GM23338 (cell line): ENCODE data around the gene SCFD2. TPM values are rescaled to one million over a fixed set of nuclear protein-coding genes. Genes with fewer than 3 reads are reported as not detected.

Experiments used
- ATAC-seq: fragments of 200-7000 bp; cut with Tn5 transposase; 3 replicates; pipeline ENCODE4 v1.9.1; 2020
- DNase-seq: peaks from one replicate; pipeline ENCODE4 v3.0.0-alpha.2; 2015; ENCODE audit warnings: low spot score
- H2AFZ ChIP-seq: fragments of 200-600 bp; sonication (generic); 2 replicates; pipeline ENCODE4 v1.8.0; 2016; ENCODE audit warnings: antibody characterized with exemption, mild to moderate bottlenecking, moderate library complexity
- H3F3A ChIP-seq: fragments of 200-600 bp; sonication (generic); replicated peaks from 2 replicates; pipeline ENCODE4 v1.8.0; 2017; ENCODE audit warnings: antibody characterized with exemption, mixed run types, low read depth
- H3K27ac ChIP-seq: fragments of 200-600 bp; sonication (generic); 2 replicates; pipeline ENCODE4 v1.6.1; 2016; ENCODE audit warnings: low read depth
- H3K27me3 ChIP-seq: fragments of 200-600 bp; sonication (generic); 2 replicates; pipeline ENCODE4 v1.8.0; 2016; ENCODE audit warnings: mild to moderate bottlenecking, mixed run types, moderate library complexity; ENCODE audit not compliant: insufficient read depth
- H3K36me3 ChIP-seq: fragments of 200-600 bp; sonication (generic); 2 replicates; pipeline ENCODE4 v1.8.0; 2016; ENCODE audit warnings: mild to moderate bottlenecking; ENCODE audit not compliant: insufficient read depth
- H3K4me1 ChIP-seq: fragments of 200-600 bp; sonication (generic); 2 replicates; pipeline ENCODE4 v1.8.0; 2016; ENCODE audit warnings: mild to moderate bottlenecking, moderate library complexity; ENCODE audit not compliant: insufficient read depth
- H3K4me2 ChIP-seq: fragments of 200-600 bp; sonication (generic); 2 replicates; pipeline ENCODE4 v1.7.1; 2017; ENCODE audit warnings: mixed run types
- H3K4me3 ChIP-seq: fragments of 200-600 bp; sonication (generic); 2 replicates; pipeline ENCODE4 v1.6.1; 2016; ENCODE audit warnings: mixed run types
- H3K79me2 ChIP-seq: fragments of 200-600 bp; sonication (generic); replicated peaks from 2 replicates; pipeline ENCODE4 v1.8.0; 2017; ENCODE audit warnings: mild to moderate bottlenecking; ENCODE audit not compliant: insufficient read depth
- H3K9me2 ChIP-seq: fragments of 200-600 bp; sonication (generic); 2 replicates; pipeline ENCODE4 v1.8.0; 2017; ENCODE audit not compliant: insufficient read depth
- H4K20me1 ChIP-seq: fragments of 200-600 bp; sonication (generic); replicated peaks from 2 replicates; pipeline ENCODE4 v1.8.0; 2017; ENCODE audit warnings: mild to moderate bottlenecking; ENCODE audit not compliant: insufficient read depth
- H3K27ac Mint-ChIP-seq: 2 replicates; pipeline ENCODE4 v1.8.0; 2020; ENCODE audit warnings: inconsistent platforms, mild to moderate bottlenecking, moderate library complexity, mixed read lengths
- H3K27me3 Mint-ChIP-seq: 3 replicates; pipeline ENCODE4 v1.8.0; 2022; ENCODE audit warnings: low read depth, mild to moderate bottlenecking, moderate library complexity, mixed read lengths, inconsistent platforms; ENCODE audit not compliant: insufficient read depth, poor library complexity
- H3K36me3 Mint-ChIP-seq: 3 replicates; pipeline ENCODE4 v1.8.0; 2021; ENCODE audit warnings: low read depth, mild to moderate bottlenecking, inconsistent platforms, moderate library complexity, mixed read lengths
- H3K4me1 Mint-ChIP-seq: 3 replicates; pipeline ENCODE4 v1.8.0; 2020; ENCODE audit warnings: mild to moderate bottlenecking, inconsistent platforms, mixed read lengths
- H3K4me3 Mint-ChIP-seq: 3 replicates; pipeline ENCODE4 v1.8.0; 2021; ENCODE audit warnings: moderate library complexity, mild to moderate bottlenecking, inconsistent platforms, mixed read lengths
- H3K9me3 Mint-ChIP-seq: 3 replicates; pipeline ENCODE4 v1.8.0; 2020; ENCODE audit warnings: moderate library complexity, mild to moderate bottlenecking, inconsistent platforms, mixed read lengths
- CREB1 ChIP-seq: fragments of 250-450 bp; sonication (Bioruptor Pico); IDR thresholded peaks from 2 replicates; pipeline ENCODE4 v1.5.0; 2020; ENCODE audit warnings: low read depth, mild to moderate bottlenecking, moderate library complexity
- CTCF ChIP-seq, 2 experiments: fragments of 200-600 bp in 1 of 2; sonication (generic) in 1 of 2; conservative IDR thresholded peaks; 2 replicates each; pipeline versions ENCODE4 v1.5.1 to v1.6.1; 2016 to 2017; ENCODE audit warnings: antibody characterized with exemption in 2 of 2, low read depth in 2 of 2, mild to moderate bottlenecking in 2 of 2, moderate library complexity in 1 of 2
- EZH2 ChIP-seq: fragments of 200-600 bp; sonication (generic); IDR thresholded peaks from one replicate; pipeline ENCODE4 v1.8.0; 2017; ENCODE audit warnings: antibody characterized with exemption, mild to moderate bottlenecking, low read depth; ENCODE audit not compliant: unreplicated experiment
- EZH2phosphoT487 ChIP-seq: fragments of 200-600 bp; sonication (generic); IDR thresholded peaks from one replicate; pipeline ENCODE4 v1.8.1; 2018; ENCODE audit warnings: antibody characterized with exemption; ENCODE audit not compliant: unreplicated experiment
- JUNB ChIP-seq: IDR thresholded peaks from one replicate; pipeline ENCODE4 v1.6.1; 2016; ENCODE audit warnings: antibody characterized with exemption; ENCODE audit not compliant: unreplicated experiment
- NANOG ChIP-seq: IDR thresholded peaks from 2 replicates; pipeline ENCODE4 v1.6.1; 2016; ENCODE audit warnings: antibody characterized with exemption, borderline replicate concordance
- STAT1 ChIP-seq: IDR thresholded peaks from one replicate; pipeline ENCODE4 v1.6.1; 2016; ENCODE audit warnings: antibody characterized with exemption; ENCODE audit not compliant: unreplicated experiment
- ZNF114 ChIP-seq: fragments of 250-450 bp; sonication (Bioruptor Pico); IDR thresholded peaks from 2 replicates; pipeline ENCODE4 v1.5.0; 2020; ENCODE audit warnings: mild to moderate bottlenecking, moderate library complexity
- ZNF331 ChIP-seq: fragments of 250-450 bp; sonication (Bioruptor Pico); IDR thresholded peaks from 2 replicates; pipeline ENCODE4 v1.5.0; 2020; ENCODE audit warnings: low read depth, mild to moderate bottlenecking, moderate library complexity
- ZNF462 ChIP-seq: fragments of 250-450 bp; sonication (Bioruptor Pico); IDR thresholded peaks from 2 replicates; pipeline ENCODE4 v1.5.0; 2020; ENCODE audit warnings: mild to moderate bottlenecking, moderate library complexity
- polyA plus RNA-seq: library from polyadenylated mRNA; unstranded; fragments of >200 nt; fragmentation: Nextera tagmentation; extraction: Ambion mirVana; gene quantifications from 2 replicates; pipeline ENCODE4 v1.2.1, GENCODE V29; 2016
- total RNA-seq: library from RNA; depleted of rRNA; stranded (reverse); fragments of >200 nt; shearing (Covaris generic); gene quantifications from 2 replicates; pipeline ENCODE4 v1.2.3, GENCODE V29; 2014

Gene SCFD2
- total and polyA plus RNA-seq, 2 experiments from 2014 or later, result 5.7 to 17.5 TPM

- no peak for TF ChIP-seq CTCF (conservative IDR thresholded peaks at IDR 0.05; ENCODE audit: low read depth in 2 of 2)
- TF ChIP-seq ZNF331 (CRISPR knock-in tag), result no peak
These were observed 9.0 kb upstream of the SCFD2 start (continued) for GRCh38 chr4:53374777-53375258.

- Mint-ChIP-seq H3K27ac (no peak overlapping the region), H3K4me1 (0 out of 3 replicates have a peak, but pooled peaks cover 4% of the 10 kb centered on the region), H3K27me3 (peaks cover 15% of the 10 kb centered on the region), H3K36me3 (no peaks in the 10 kb centered on the region; the same call in 2 of the 3 replicates), H3K4me3 (no peak overlapping the region), H3K9me3 (no peaks in the 10 kb centered on the region)
- DNase-seq (no peak), ATAC-seq (no peak)
- H3F3A ChIP-seq, result no peaks in the 10 kb centered on the region
- H4K20me1 ChIP-seq, result no peaks in the 10 kb centered on the region
- peaks cover 21% of the 10 kb centered on the region; the same call in 1 of the 2 replicates for H3K27me3 ChIP-seq
- H3K9me2 ChIP-seq, result 0 out of 2 replicates have a peak, but pooled peaks cover 2% of the 10 kb centered on the region
- no peak overlapping the region for H3K27ac ChIP-seq
- no peaks in the 10 kb centered on the region for H3K79me2 ChIP-seq
- H3K4me3 ChIP-seq, result no peak overlapping the region
- H3K4me2 ChIP-seq, result no peak overlapping the region
- H3K4me1 ChIP-seq, result peaks cover 2% of the 10 kb centered on the region; the same call in 1 of the 2 replicates
- no peaks in the 10 kb centered on the region for H3K36me3 ChIP-seq
- no peak overlapping the region for H2AFZ ChIP-seq
- TF ChIP-seq EZH2phosphoT487 (no peak), CREB1 (CRISPR knock-in tag) (no peak), JUNB (no peak), ZNF462 (CRISPR knock-in tag) (no peak), CTCF (conservative IDR thresholded peaks at IDR 0.05; ENCODE audit: low read depth in 2 of 2) (no peak), EZH2 (no peak), ZNF114 (CRISPR knock-in tag) (no peak), STAT1 (no peak), NANOG (no peak)
These were observed 6.1 kb upstream of the SCFD2 start for GRCh38 chr4:53371843-53372521.
